D721Med (cell line): ENCODE data around the gene DRGX.

Experiments
- DNase-seq: peaks from one replicate; pipeline ENCODE4 v3.0.0; 2011; ENCODE audit warnings: low spot score; ENCODE audit not compliant: insufficient read length
- FAIRE-seq: peaks from 2 replicates; lab custom pipeline; 2011; peaks lifted over from hg19 to GRCh38; lab: Jason Lieb, UNC
- CTCF ChIP-seq: IDR thresholded peaks from 2 replicates; pipeline ENCODE4 v1.5.1; 2012; ENCODE audit warnings: mild to moderate bottlenecking, control low read depth; ENCODE audit not compliant: insufficient read depth; ENCODE audit errors: missing control alignments

DRGX gene

GRCh38 chr10:49415846-49416245, 20.0 kb upstream of the DRGX start:
- no peak for DNase-seq
- no peak for TF ChIP-seq CTCF
- FAIRE-seq, result no peak

GRCh38 chr10:49415109-49415508, 19.2 kb upstream of the DRGX start:
- DNase-seq (no peak), FAIRE-seq (no peak)
- no peak for TF ChIP-seq CTCF

- TF ChIP-seq CTCF, result no peak
- DNase-seq, result no peak
- no peak for FAIRE-seq
Observed at GRCh38 chr10:49414496-49414895, 18.6 kb upstream of the DRGX start.

- no peak for DNase-seq
- no peak for TF ChIP-seq CTCF
- FAIRE-seq, result no peak
Observed at GRCh38 chr10:49412571-49412970, 16.7 kb upstream of the DRGX start.

- DNase-seq, result no peak
- no peak for TF ChIP-seq CTCF
- FAIRE-seq, result no peak
Observed at GRCh38 chr10:49410365-49411074, 14.6 kb upstream of the DRGX start.

GRCh38 chr10:49409755-49410154, 13.9 kb upstream of the DRGX start:
- DNase-seq (no peak), FAIRE-seq (no peak)
- no peak for TF ChIP-seq CTCF

- DNase-seq, result no peak
- TF ChIP-seq CTCF, result no peak
- no peak for FAIRE-seq
Observed at GRCh38 chr10:49408519-49409306, 12.8 kb upstream of the DRGX start.
